Measurements from ENCODE around the gene BRD9. TPM values are rescaled to one million over a fixed set of nuclear protein-coding genes. Genes with fewer than 3 reads are reported as not detected.

BRD9 gene
- total and polyA plus RNA-seq, 2 donors (not counting 1 experiment from before 2014, with no cell fraction given): 13.0 to 35.3 TPM

GRCh38 chr5:885529-885928 is 7.1 kb downstream of the BRD9 start:
- TF ChIP-seq EZH2 (IDR thresholded peaks at IDR 0.05; ENCODE audit: low read length, missing control alignments) (no peak), CTCF (conservative IDR thresholded peaks at IDR 0.05 in 1 of 2, IDR thresholded peaks at IDR 0.05 in 1 of 2; ENCODE audit: low read depth in 1 of 2, low read length in 2 of 2) (no peak)
- no peaks in the 10 kb centered on the region for H3K4me1 ChIP-seq (ENCODE audit: control insufficient read depth, extremely low read depth, insufficient read depth, low read length)
- H3K9me3 ChIP-seq (ENCODE audit: control insufficient read depth, insufficient read depth, low read depth, low read length): no peaks in the 10 kb centered on the region
- H3K27ac ChIP-seq (ENCODE audit: insufficient read depth, low read length): no peak overlapping the region
- H3K4me3 ChIP-seq (replicated peaks in 1 of 4; ENCODE audit: control extremely low read depth in 1 of 4, insufficient read depth in 1 of 4, low read depth in 3 of 4, low read length in 4 of 4): no peak overlapping the region
- H3K36me3 ChIP-seq (ENCODE audit: control insufficient read depth, insufficient read depth, low read length): peaks cover 59% of the 10 kb centered on the region
- no peaks in the 10 kb centered on the region for H4K20me1 ChIP-seq (ENCODE audit: control insufficient read depth, extremely low read depth, insufficient read depth, low read length)
- peaks cover 46% of the 10 kb centered on the region for H3K79me2 ChIP-seq (ENCODE audit: control insufficient read depth, insufficient read depth, low read length)
- H2AFZ ChIP-seq (ENCODE audit: low read length): no peak overlapping the region
- H3K4me2 ChIP-seq (ENCODE audit: extremely low read depth, insufficient read depth, low read length): no peak overlapping the region
- no peaks in the 10 kb centered on the region for H3K27me3 ChIP-seq (ENCODE audit: control insufficient read depth, insufficient read depth, low read length)
- H3K9ac ChIP-seq (ENCODE audit: insufficient read depth, low read length): no peak overlapping the region
- no peak for DNase-seq (ENCODE audit: low read depth in 2 of 2)

DNA sequence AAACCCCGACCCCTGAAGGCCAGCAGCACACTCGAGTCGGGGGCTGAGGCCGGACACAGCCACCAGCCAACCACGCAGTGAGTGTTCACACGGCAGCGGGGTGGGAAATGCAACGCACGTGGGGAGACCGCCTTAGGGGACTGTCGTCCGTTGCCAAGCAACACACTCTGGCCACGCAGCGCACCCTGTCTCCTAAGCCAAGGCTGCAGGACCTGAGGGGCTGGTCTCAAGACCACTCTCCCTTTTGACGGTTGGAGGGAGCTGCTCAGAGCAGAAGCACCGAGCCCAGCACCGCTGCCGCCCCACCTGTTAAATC is 7.5 kb downstream of the BRD9 start:
- Histone ChIP-seq H2AFZ (ENCODE audit: low read length) (no peak overlapping the region), H3K9ac (ENCODE audit: insufficient read depth, low read length) (no peak overlapping the region), H3K9me3 (ENCODE audit: control insufficient read depth, insufficient read depth, low read depth, low read length) (no peaks in the 10 kb centered on the region), H4K20me1 (ENCODE audit: control insufficient read depth, extremely low read depth, insufficient read depth, low read length) (no peaks in the 10 kb centered on the region), H3K36me3 (ENCODE audit: control insufficient read depth, insufficient read depth, low read length) (peaks cover 58% of the 10 kb centered on the region), H3K4me3 (replicated peaks in 1 of 4; ENCODE audit: control extremely low read depth in 1 of 4, insufficient read depth in 1 of 4, low read depth in 3 of 4, low read length in 4 of 4) (no peak overlapping the region), H3K27ac (ENCODE audit: insufficient read depth, low read length) (no peak overlapping the region), H3K4me1 (ENCODE audit: control insufficient read depth, extremely low read depth, insufficient read depth, low read length) (no peaks in the 10 kb centered on the region), H3K27me3 (ENCODE audit: control insufficient read depth, insufficient read depth, low read length) (no peaks in the 10 kb centered on the region), H3K79me2 (ENCODE audit: control insufficient read depth, insufficient read depth, low read length) (peaks cover 43% of the 10 kb centered on the region), H3K4me2 (ENCODE audit: extremely low read depth, insufficient read depth, low read length) (no peak overlapping the region)
- DNase-seq (ENCODE audit: low read depth in 2 of 2): no peak
- no peak for TF ChIP-seq EZH2 (IDR thresholded peaks at IDR 0.05; ENCODE audit: low read length, missing control alignments)
- no peak for TF ChIP-seq CTCF (conservative IDR thresholded peaks at IDR 0.05 in 1 of 2, IDR thresholded peaks at IDR 0.05 in 1 of 2; ENCODE audit: low read depth in 1 of 2, low read length in 2 of 2)

GRCh38 chr5:884345-885126 is 8.1 kb downstream of the BRD9 start:
- DNase-seq (ENCODE audit: low read depth in 2 of 2): no peak
- peaks cover 40% of the 10 kb centered on the region for H3K79me2 ChIP-seq (ENCODE audit: control insufficient read depth, insufficient read depth, low read length)
- no peak overlapping the region for H2AFZ ChIP-seq (ENCODE audit: low read length)

More at GRCh38 chr5:884345-885126, 8.1 kb downstream of the BRD9 start:
- TF ChIP-seq CTCF (conservative IDR thresholded peaks at IDR 0.05 in 1 of 2, IDR thresholded peaks at IDR 0.05 in 1 of 2; ENCODE audit: low read depth in 1 of 2, low read length in 2 of 2) (no peak), EZH2 (IDR thresholded peaks at IDR 0.05; ENCODE audit: low read length, missing control alignments) (no peak)
- Histone ChIP-seq H3K4me1 (ENCODE audit: control insufficient read depth, extremely low read depth, insufficient read depth, low read length) (no peaks in the 10 kb centered on the region), H4K20me1 (ENCODE audit: control insufficient read depth, extremely low read depth, insufficient read depth, low read length) (no peaks in the 10 kb centered on the region), H3K9me3 (ENCODE audit: control insufficient read depth, insufficient read depth, low read depth, low read length) (no peaks in the 10 kb centered on the region), H3K9ac (ENCODE audit: insufficient read depth, low read length) (no peak overlapping the region), H3K27ac (ENCODE audit: insufficient read depth, low read length) (no peak overlapping the region), H3K36me3 (ENCODE audit: control insufficient read depth, insufficient read depth, low read length) (peaks cover 58% of the 10 kb centered on the region), H3K4me2 (ENCODE audit: extremely low read depth, insufficient read depth, low read length) (no peak overlapping the region), H3K27me3 (ENCODE audit: control insufficient read depth, insufficient read depth, low read length) (no peaks in the 10 kb centered on the region), H3K4me3 (replicated peaks in 1 of 4; ENCODE audit: control extremely low read depth in 1 of 4, insufficient read depth in 1 of 4, low read depth in 3 of 4, low read length in 4 of 4) (no peak overlapping the region)

Measured in fibroblast of lung (primary cell).